IPS-20b (cell line): ENCODE results near the gene ADI1.

Source experiments
- H3K27ac ChIP-seq: one replicate; pipeline ENCODE4 v1.5.1; 2013; ENCODE audit warnings: low read length
- H3K27me3 ChIP-seq: 2 replicates; pipeline ENCODE4 v1.6.1; 2013; ENCODE audit warnings: mild to moderate bottlenecking, low read length, inconsistent platforms; ENCODE audit not compliant: insufficient read depth
- H3K36me3 ChIP-seq: 2 replicates; pipeline ENCODE4 v1.6.1; 2013; ENCODE audit warnings: low read depth, mild to moderate bottlenecking, inconsistent platforms, low read length, moderate library complexity; ENCODE audit not compliant: insufficient read depth
- H3K4me1 ChIP-seq: 2 replicates; pipeline ENCODE4 v1.6.1; 2013; ENCODE audit warnings: mild to moderate bottlenecking, control low read depth, inconsistent platforms, low read length, moderate library complexity; ENCODE audit not compliant: insufficient read depth
- H3K4me3 ChIP-seq: 2 replicates; pipeline ENCODE4 v1.5.1; 2013; ENCODE audit warnings: mild to moderate bottlenecking, low read length, inconsistent platforms
- H3K9ac ChIP-seq: 2 replicates; pipeline ENCODE4 v1.6.1; 2013; ENCODE audit warnings: low read depth, mild to moderate bottlenecking, inconsistent platforms, low read length, moderate library complexity
- H3K9me3 ChIP-seq: 2 replicates; pipeline ENCODE4 v1.6.1; 2013; ENCODE audit warnings: mild to moderate bottlenecking, low read depth, low read length, inconsistent platforms; ENCODE audit not compliant: insufficient read depth

The ADI1 gene

DNA sequence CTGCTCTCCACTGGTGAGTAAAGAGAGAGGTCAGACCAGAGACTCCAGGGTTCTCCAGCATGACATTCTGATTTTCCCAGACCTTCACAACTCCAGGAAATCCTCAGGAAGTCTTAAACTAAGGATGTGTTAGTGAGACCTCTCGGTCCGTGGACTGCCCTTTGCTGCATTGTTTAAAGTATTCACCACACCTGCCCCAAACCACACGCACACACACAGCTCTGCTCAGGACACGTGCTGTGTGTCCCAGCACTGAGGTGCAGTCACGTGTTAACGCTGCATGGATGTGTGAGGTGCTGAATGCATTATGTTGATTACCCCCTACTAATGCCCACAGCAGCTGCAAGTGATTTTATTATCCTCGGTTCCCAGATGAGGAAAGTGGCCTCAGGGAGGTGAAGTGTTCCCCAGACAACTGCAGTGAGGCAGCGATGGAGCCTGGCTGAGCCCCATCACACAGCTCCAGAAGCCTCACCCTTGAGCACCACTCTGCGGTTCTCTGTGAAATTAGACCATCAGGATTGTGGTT is 71.5 kb downstream of the ADI1 start:
- Histone ChIP-seq H3K9ac (no peak overlapping the region), H3K9me3 (no peaks in the 10 kb centered on the region), H3K27me3 (no peaks in the 10 kb centered on the region), H3K27ac (no peak overlapping the region), H3K4me1 (no peaks in the 10 kb centered on the region), H3K36me3 (peaks cover 56% of the 10 kb centered on the region), H3K4me3 (no peak overlapping the region)
